Measurements from ENCODE around the gene KCNA1.
"Not testable (repeated sequence)": the region's sequence is repeated elsewhere in the genome, so short reads cannot be mapped to it uniquely, and the experiment has no call there.

The KCNA1 gene

GRCh38 chr12:4874671-4875070 is 35.0 kb upstream of the KCNA1 start:
- FAIRE-seq = no peak
- TF ChIP-seq POLR2A (IDR thresholded peaks at IDR 0.05; ENCODE audit: low read depth, low read length) (no peak), TAF1 (IDR thresholded peaks at IDR 0.05; ENCODE audit: low read depth, low read length) (no peak), POU2F2 (IDR thresholded peaks at IDR 0.05; ENCODE audit: low read depth, low read length) (no peak), SPI1 (IDR thresholded peaks at IDR 0.05; ENCODE audit: low read depth, low read length) (no peak), PAX5 (IDR thresholded peaks at IDR 0.05; ENCODE audit: insufficient read depth, low read length, severe bottlenecking) (no peak), POLR2AphosphoS5 (IDR thresholded peaks at IDR 0.05; ENCODE audit: low read depth, low read length) (no peak)
- no peak for DNase-seq (ENCODE audit: insufficient read length, low spot score)

GRCh38 chr12:4879481-4879880 is 30.2 kb upstream of the KCNA1 start:
- FAIRE-seq; DNase-seq (ENCODE audit: insufficient read length, low spot score): not testable (repeated sequence)

- no peak for FAIRE-seq
- TF ChIP-seq TAF1 (IDR thresholded peaks at IDR 0.05; ENCODE audit: low read depth, low read length) (no peak), POLR2AphosphoS5 (IDR thresholded peaks at IDR 0.05; ENCODE audit: low read depth, low read length) (no peak), POU2F2 (IDR thresholded peaks at IDR 0.05; ENCODE audit: low read depth, low read length) (no peak), POLR2A (IDR thresholded peaks at IDR 0.05; ENCODE audit: low read depth, low read length) (no peak), PAX5 (IDR thresholded peaks at IDR 0.05; ENCODE audit: insufficient read depth, low read length, severe bottlenecking) (no peak), SPI1 (IDR thresholded peaks at IDR 0.05; ENCODE audit: low read depth, low read length) (no peak)
Measured at GRCh38 chr12:4881266-4882064, 28.2 kb upstream of the KCNA1 start.

GRCh38 chr12:4891866-4892265 is 17.8 kb upstream of the KCNA1 start:
- TF ChIP-seq POLR2AphosphoS5 (IDR thresholded peaks at IDR 0.05; ENCODE audit: low read depth, low read length) (no peak), SPI1 (IDR thresholded peaks at IDR 0.05; ENCODE audit: low read depth, low read length) (no peak), PAX5 (IDR thresholded peaks at IDR 0.05; ENCODE audit: insufficient read depth, low read length, severe bottlenecking) (no peak), TAF1 (IDR thresholded peaks at IDR 0.05; ENCODE audit: low read depth, low read length) (no peak), POLR2A (IDR thresholded peaks at IDR 0.05; ENCODE audit: low read depth, low read length) (no peak), POU2F2 (IDR thresholded peaks at IDR 0.05; ENCODE audit: low read depth, low read length) (no peak)
- FAIRE-seq (no peak), DNase-seq (ENCODE audit: insufficient read length, low spot score) (no peak)

More at GRCh38 chr12:4881266-4882064, 28.2 kb upstream of the KCNA1 start:
- no peak for DNase-seq (ENCODE audit: insufficient read length, low spot score)

GRCh38 chr12:4892418-4892817 is 17.3 kb upstream of the KCNA1 start:
- FAIRE-seq (no peak), DNase-seq (ENCODE audit: insufficient read length, low spot score) (no peak)
- no peak for TF ChIP-seq PAX5 (IDR thresholded peaks at IDR 0.05; ENCODE audit: insufficient read depth, low read length, severe bottlenecking)

- DNase-seq (ENCODE audit: insufficient read length, low spot score) (no peak), FAIRE-seq (no peak)
- TF ChIP-seq POLR2A (IDR thresholded peaks at IDR 0.05; ENCODE audit: low read depth, low read length) = no peak
- no peak for TF ChIP-seq PAX5 (IDR thresholded peaks at IDR 0.05; ENCODE audit: insufficient read depth, low read length, severe bottlenecking)
- no peak for TF ChIP-seq POLR2AphosphoS5 (IDR thresholded peaks at IDR 0.05; ENCODE audit: low read depth, low read length)
- no peak for TF ChIP-seq SPI1 (IDR thresholded peaks at IDR 0.05; ENCODE audit: low read depth, low read length)
- no peak for TF ChIP-seq TAF1 (IDR thresholded peaks at IDR 0.05; ENCODE audit: low read depth, low read length)
- TF ChIP-seq POU2F2 (IDR thresholded peaks at IDR 0.05; ENCODE audit: low read depth, low read length) = no peak
Measured at GRCh38 chr12:4894019-4894418, 15.7 kb upstream of the KCNA1 start.

- FAIRE-seq (peak; percentile 13), DNase-seq (ENCODE audit: insufficient read length, low spot score) (no peak)
- TF ChIP-seq SPI1 (IDR thresholded peaks at IDR 0.05; ENCODE audit: low read depth, low read length) (no peak), POLR2A (IDR thresholded peaks at IDR 0.05; ENCODE audit: low read depth, low read length) (no peak), POLR2AphosphoS5 (IDR thresholded peaks at IDR 0.05; ENCODE audit: low read depth, low read length) (no peak), TAF1 (IDR thresholded peaks at IDR 0.05; ENCODE audit: low read depth, low read length) (no peak), PAX5 (IDR thresholded peaks at IDR 0.05; ENCODE audit: insufficient read depth, low read length, severe bottlenecking) (no peak), POU2F2 (IDR thresholded peaks at IDR 0.05; ENCODE audit: low read depth, low read length) (no peak)
Measured at GRCh38 chr12:4899364-4899763, 10.3 kb upstream of the KCNA1 start.

- FAIRE-seq (no peak), DNase-seq (ENCODE audit: insufficient read length, low spot score) (no peak)
- TF ChIP-seq POU2F2 (IDR thresholded peaks at IDR 0.05; ENCODE audit: low read depth, low read length) = no peak
- no peak for TF ChIP-seq PAX5 (IDR thresholded peaks at IDR 0.05; ENCODE audit: insufficient read depth, low read length, severe bottlenecking)
- TF ChIP-seq TAF1 (IDR thresholded peaks at IDR 0.05; ENCODE audit: low read depth, low read length) = no peak
- TF ChIP-seq POLR2A (IDR thresholded peaks at IDR 0.05; ENCODE audit: low read depth, low read length) = no peak
- TF ChIP-seq POLR2AphosphoS5 (IDR thresholded peaks at IDR 0.05; ENCODE audit: low read depth, low read length) = no peak
- no peak for TF ChIP-seq SPI1 (IDR thresholded peaks at IDR 0.05; ENCODE audit: low read depth, low read length)
Measured at GRCh38 chr12:4900327-4900726, 9.4 kb upstream of the KCNA1 start.

GRCh38 chr12:4905316-4905715 is 4.4 kb upstream of the KCNA1 start:
- FAIRE-seq = no peak
- TF ChIP-seq POLR2AphosphoS5 (IDR thresholded peaks at IDR 0.05; ENCODE audit: low read depth, low read length) (no peak), TAF1 (IDR thresholded peaks at IDR 0.05; ENCODE audit: low read depth, low read length) (no peak), POU2F2 (IDR thresholded peaks at IDR 0.05; ENCODE audit: low read depth, low read length) (no peak), PAX5 (IDR thresholded peaks at IDR 0.05; ENCODE audit: insufficient read depth, low read length, severe bottlenecking) (no peak), SPI1 (IDR thresholded peaks at IDR 0.05; ENCODE audit: low read depth, low read length) (no peak), POLR2A (IDR thresholded peaks at IDR 0.05; ENCODE audit: low read depth, low read length) (no peak)
- DNase-seq (ENCODE audit: insufficient read length, low spot score) = no peak

- FAIRE-seq (no peak), DNase-seq (ENCODE audit: insufficient read length, low spot score) (peak; percentile 35)
- TF ChIP-seq SPI1 (IDR thresholded peaks at IDR 0.05; ENCODE audit: low read depth, low read length) (no peak), POLR2AphosphoS5 (IDR thresholded peaks at IDR 0.05; ENCODE audit: low read depth, low read length) (no peak), PAX5 (IDR thresholded peaks at IDR 0.05; ENCODE audit: insufficient read depth, low read length, severe bottlenecking) (no peak), POLR2A (IDR thresholded peaks at IDR 0.05; ENCODE audit: low read depth, low read length) (no peak), TAF1 (IDR thresholded peaks at IDR 0.05; ENCODE audit: low read depth, low read length) (no peak), POU2F2 (IDR thresholded peaks at IDR 0.05; ENCODE audit: low read depth, low read length) (no peak)
Measured at GRCh38 chr12:4908684-4909409, 858 bp upstream of the KCNA1 start.
